HCT116 (cell line): ENCODE results near the gene RNU1-1.
"Not testable (repeated sequence)": the region's sequence is repeated elsewhere in the genome, so short reads cannot be mapped to it uniquely, and the experiment has no call there.

Experiments used
- CTCF ChIP-seq, 3 experiments: fragments of 200-600 bp in 1 of 3; sonication (generic) in 1 of 3; IDR thresholded peaks in 2 of 3; conservative IDR thresholded peaks in 1 of 3; 2 replicates each; pipeline ENCODE4 v1.5.1; 2012 to 2017; ENCODE audit warnings: low read depth in 2 of 3, low read length in 2 of 3, antibody characterized with exemption in 1 of 3, borderline replicate concordance in 1 of 3, control low read depth in 1 of 3, mild to moderate bottlenecking in 1 of 3, mixed read lengths in 1 of 3, mixed run types in 1 of 3, moderate library complexity in 1 of 3; ENCODE audit not compliant: insufficient read depth in 1 of 3
- POLR2A ChIP-seq: IDR thresholded peaks from 2 replicates; pipeline ENCODE4 v1.7.0; 2011; ENCODE audit warnings: borderline replicate concordance; ENCODE audit not compliant: insufficient read depth, insufficient read length; ENCODE audit errors: extremely low read depth
- TF ChIP-seq, protein P1 (sequence below): IDR thresholded peaks from 2 replicates; pipeline ENCODE4 v1.6.1; 2012; ENCODE audit warnings: low read depth

- TF ChIP-seq POLR2A; CTCF (IDR thresholded peaks at IDR 0.05 in 2 of 3, conservative IDR thresholded peaks at IDR 0.05 in 1 of 3; ENCODE audit: borderline replicate concordance in 1 of 3, insufficient read depth in 1 of 3, low read depth in 2 of 3, low read length in 2 of 3): not testable (repeated sequence)
- TF ChIP-seq, protein P1, sequence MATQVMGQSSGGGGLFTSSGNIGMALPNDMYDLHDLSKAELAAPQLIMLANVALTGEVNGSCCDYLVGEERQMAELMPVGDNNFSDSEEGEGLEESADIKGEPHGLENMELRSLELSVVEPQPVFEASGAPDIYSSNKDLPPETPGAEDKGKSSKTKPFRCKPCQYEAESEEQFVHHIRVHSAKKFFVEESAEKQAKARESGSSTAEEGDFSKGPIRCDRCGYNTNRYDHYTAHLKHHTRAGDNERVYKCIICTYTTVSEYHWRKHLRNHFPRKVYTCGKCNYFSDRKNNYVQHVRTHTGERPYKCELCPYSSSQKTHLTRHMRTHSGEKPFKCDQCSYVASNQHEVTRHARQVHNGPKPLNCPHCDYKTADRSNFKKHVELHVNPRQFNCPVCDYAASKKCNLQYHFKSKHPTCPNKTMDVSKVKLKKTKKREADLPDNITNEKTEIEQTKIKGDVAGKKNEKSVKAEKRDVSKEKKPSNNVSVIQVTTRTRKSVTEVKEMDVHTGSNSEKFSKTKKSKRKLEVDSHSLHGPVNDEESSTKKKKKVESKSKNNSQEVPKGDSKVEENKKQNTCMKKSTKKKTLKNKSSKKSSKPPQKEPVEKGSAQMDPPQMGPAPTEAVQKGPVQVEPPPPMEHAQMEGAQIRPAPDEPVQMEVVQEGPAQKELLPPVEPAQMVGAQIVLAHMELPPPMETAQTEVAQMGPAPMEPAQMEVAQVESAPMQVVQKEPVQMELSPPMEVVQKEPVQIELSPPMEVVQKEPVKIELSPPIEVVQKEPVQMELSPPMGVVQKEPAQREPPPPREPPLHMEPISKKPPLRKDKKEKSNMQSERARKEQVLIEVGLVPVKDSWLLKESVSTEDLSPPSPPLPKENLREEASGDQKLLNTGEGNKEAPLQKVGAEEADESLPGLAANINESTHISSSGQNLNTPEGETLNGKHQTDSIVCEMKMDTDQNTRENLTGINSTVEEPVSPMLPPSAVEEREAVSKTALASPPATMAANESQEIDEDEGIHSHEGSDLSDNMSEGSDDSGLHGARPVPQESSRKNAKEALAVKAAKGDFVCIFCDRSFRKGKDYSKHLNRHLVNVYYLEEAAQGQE, result not testable (repeated sequence)
These were observed 21.8 kb upstream of the RNU1-1 start for GRCh38 chr1:16535898-16536297.
